ENCODE results near the gene NHS. TPM values are rescaled to one million over a fixed set of nuclear protein-coding genes. Genes with fewer than 3 reads are reported as not detected.
"Not testable (repeated sequence)": the region's sequence is repeated elsewhere in the genome, so short reads cannot be mapped to it uniquely, and the experiment has no call there.

NHS gene
- total RNA-seq, 2 experiments from 2014 or later, result 0.81 to 1.7 TPM

- H3K4me1 Mint-ChIP-seq (ENCODE audit: low read depth), result peaks cover 5% of the 10 kb centered on the region
- no peak overlapping the region for H3K27ac Mint-ChIP-seq
- no peaks in the 10 kb centered on the region for H3K27me3 Mint-ChIP-seq (ENCODE audit: low read depth)
- DNase-seq, result no peak
- H3K9me3 Mint-ChIP-seq (ENCODE audit: insufficient read depth), result no peaks in the 10 kb centered on the region
- no peaks in the 10 kb centered on the region for H3K36me3 Mint-ChIP-seq (ENCODE audit: low read depth)
- ChIA-PET POLR2A (no interaction called here), CTCF (no interaction called here)
- ATAC-seq, result no peak
- H3K4me3 Mint-ChIP-seq, result no peak overlapping the region
Measured at GRCh38 chrX:17563076-17563475, 188.1 kb downstream of the NHS start.

- ATAC-seq (no peak), DNase-seq (no peak)
- H3K27me3 Mint-ChIP-seq (ENCODE audit: low read depth), result no peaks in the 10 kb centered on the region
- H3K27ac Mint-ChIP-seq, result no peak overlapping the region
- no peaks in the 10 kb centered on the region for H3K9me3 Mint-ChIP-seq (ENCODE audit: insufficient read depth)
- peaks cover 5% of the 10 kb centered on the region for H3K4me1 Mint-ChIP-seq (ENCODE audit: low read depth)
- ChIA-PET CTCF (no interaction called here), POLR2A (no interaction called here)
- H3K4me3 Mint-ChIP-seq, result no peak overlapping the region
- no peaks in the 10 kb centered on the region for H3K36me3 Mint-ChIP-seq (ENCODE audit: low read depth)
Measured at GRCh38 chrX:17563515-17563914, 188.5 kb downstream of the NHS start.

GRCh38 chrX:17564689-17565409 lies 189.8 kb downstream of the NHS start:
- no peak for DNase-seq
- ChIA-PET POLR2A (no interaction called here), CTCF (no interaction called here)
- Mint-ChIP-seq H3K27ac (no peak overlapping the region), H3K4me1 (ENCODE audit: low read depth) (peaks cover 5% of the 10 kb centered on the region), H3K4me3 (no peak overlapping the region), H3K36me3 (ENCODE audit: low read depth) (no peaks in the 10 kb centered on the region), H3K27me3 (ENCODE audit: low read depth) (no peaks in the 10 kb centered on the region), H3K9me3 (ENCODE audit: insufficient read depth) (no peaks in the 10 kb centered on the region)
- no peak for ATAC-seq

- ATAC-seq, result no peak
- POLR2A ChIA-PET, result no interaction called here
- no peaks in the 10 kb centered on the region for H3K9me3 Mint-ChIP-seq (ENCODE audit: insufficient read depth)
- H3K27ac Mint-ChIP-seq, result no peak overlapping the region
- DNase-seq, result no peak
- H3K27me3 Mint-ChIP-seq (ENCODE audit: low read depth), result peaks cover under 1% of the 10 kb centered on the region
- no peaks in the 10 kb centered on the region for H3K36me3 Mint-ChIP-seq (ENCODE audit: low read depth)
- no peak overlapping the region for H3K4me3 Mint-ChIP-seq
- H3K4me1 Mint-ChIP-seq (ENCODE audit: low read depth), result peaks cover 5% of the 10 kb centered on the region
- CTCF ChIA-PET, result no interaction called here
Measured at GRCh38 chrX:17566740-17567139, 191.7 kb downstream of the NHS start.

- no peak overlapping the region for H3K27ac Mint-ChIP-seq
- CTCF ChIA-PET, result no interaction called here
- no peak overlapping the region for H3K4me3 Mint-ChIP-seq
Measured at GRCh38 chrX:17567187-17567586, 192.2 kb downstream of the NHS start.

GRCh38 chrX:17567821-17568220 lies 192.8 kb downstream of the NHS start:
- Mint-ChIP-seq H3K36me3 (ENCODE audit: low read depth) (no peaks in the 10 kb centered on the region), H3K4me1 (ENCODE audit: low read depth) (peaks cover 5% of the 10 kb centered on the region), H3K27me3 (ENCODE audit: low read depth) (peaks cover 2% of the 10 kb centered on the region), H3K4me3 (no peak overlapping the region), H3K27ac (no peak overlapping the region), H3K9me3 (ENCODE audit: insufficient read depth) (no peaks in the 10 kb centered on the region)
- ATAC-seq (no peak), DNase-seq (no peak)
- ChIA-PET CTCF (no interaction called here), POLR2A (no interaction called here)

More at GRCh38 chrX:17567187-17567586, 192.2 kb downstream of the NHS start:
- DNase-seq (no peak), ATAC-seq (no peak)
- Mint-ChIP-seq H3K36me3 (ENCODE audit: low read depth) (no peaks in the 10 kb centered on the region), H3K4me1 (ENCODE audit: low read depth) (peaks cover 5% of the 10 kb centered on the region), H3K27me3 (ENCODE audit: low read depth) (peaks cover 2% of the 10 kb centered on the region), H3K9me3 (ENCODE audit: insufficient read depth) (no peaks in the 10 kb centered on the region)
- POLR2A ChIA-PET, result no interaction called here

- H3K9me3 Mint-ChIP-seq (ENCODE audit: insufficient read depth); ATAC-seq; H3K27ac Mint-ChIP-seq; DNase-seq; H3K27me3 Mint-ChIP-seq (ENCODE audit: low read depth); H3K4me1 Mint-ChIP-seq (ENCODE audit: low read depth); H3K4me3 Mint-ChIP-seq; CTCF ChIA-PET; POLR2A ChIA-PET; H3K36me3 Mint-ChIP-seq (ENCODE audit: low read depth): not testable (repeated sequence)
Measured at GRCh38 chrX:17568804-17569203, 193.8 kb downstream of the NHS start.

- ChIA-PET POLR2A (no interaction called here), CTCF (no interaction called here)
- DNase-seq (no peak), ATAC-seq (no peak)
- Mint-ChIP-seq H3K27ac (no peak overlapping the region), H3K9me3 (ENCODE audit: insufficient read depth) (no peaks in the 10 kb centered on the region), H3K4me3 (no peak overlapping the region), H3K4me1 (ENCODE audit: low read depth) (no peaks in the 10 kb centered on the region), H3K36me3 (ENCODE audit: low read depth) (no peaks in the 10 kb centered on the region), H3K27me3 (ENCODE audit: low read depth) (no peaks in the 10 kb centered on the region)
Measured at GRCh38 chrX:17579026-17579425, 204.0 kb downstream of the NHS start.

- POLR2A ChIA-PET, result no interaction called here
- ATAC-seq (no peak), DNase-seq (no peak)
- Mint-ChIP-seq H3K4me3 (no peak overlapping the region), H3K27ac (no peak overlapping the region), H3K27me3 (ENCODE audit: low read depth) (no peaks in the 10 kb centered on the region), H3K36me3 (ENCODE audit: low read depth) (no peaks in the 10 kb centered on the region), H3K9me3 (ENCODE audit: insufficient read depth) (no peaks in the 10 kb centered on the region), H3K4me1 (ENCODE audit: low read depth) (no peaks in the 10 kb centered on the region)
- CTCF ChIA-PET, result no interaction called here
Measured at GRCh38 chrX:17580539-17581152, 205.6 kb downstream of the NHS start.

GRCh38 chrX:17581641-17582040 lies 206.6 kb downstream of the NHS start:
- H3K27me3 Mint-ChIP-seq (ENCODE audit: low read depth), result no peaks in the 10 kb centered on the region
- H3K9me3 Mint-ChIP-seq (ENCODE audit: insufficient read depth), result no peaks in the 10 kb centered on the region
- H3K4me1 Mint-ChIP-seq (ENCODE audit: low read depth), result no peaks in the 10 kb centered on the region
- no peak overlapping the region for H3K4me3 Mint-ChIP-seq
- DNase-seq, result no peak
- H3K27ac Mint-ChIP-seq, result no peak overlapping the region
- ATAC-seq, result no peak
- ChIA-PET POLR2A (no interaction called here), CTCF (interaction anchor here (0.9 kb wide), 1 partner anchor 10 kb away, joined by 4 read pairs; no protein-coding TSS in a partner anchor)
- H3K36me3 Mint-ChIP-seq (ENCODE audit: low read depth), result no peaks in the 10 kb centered on the region

GRCh38 chrX:17584248-17584681 lies 209.3 kb downstream of the NHS start:
- H3K9me3 Mint-ChIP-seq (ENCODE audit: insufficient read depth), result no peaks in the 10 kb centered on the region
- H3K4me3 Mint-ChIP-seq, result no peak overlapping the region
- ChIA-PET POLR2A (no interaction called here), CTCF (no interaction called here)
- no peak overlapping the region for H3K27ac Mint-ChIP-seq
- H3K36me3 Mint-ChIP-seq (ENCODE audit: low read depth), result no peaks in the 10 kb centered on the region
- DNase-seq (no peak), ATAC-seq (no peak)
- peaks cover 3% of the 10 kb centered on the region for H3K27me3 Mint-ChIP-seq (ENCODE audit: low read depth)
- no peaks in the 10 kb centered on the region for H3K4me1 Mint-ChIP-seq (ENCODE audit: low read depth)

GRCh38 chrX:17585006-17585405 lies 210.0 kb downstream of the NHS start:
- ChIA-PET CTCF (no interaction called here), POLR2A (no interaction called here)
- H3K27me3 Mint-ChIP-seq (ENCODE audit: low read depth), result peaks cover 5% of the 10 kb centered on the region
- no peak for DNase-seq
- H3K4me1 Mint-ChIP-seq (ENCODE audit: low read depth), result no peaks in the 10 kb centered on the region
- ATAC-seq, result no peak
- no peaks in the 10 kb centered on the region for H3K9me3 Mint-ChIP-seq (ENCODE audit: insufficient read depth)
- H3K4me3 Mint-ChIP-seq, result no peak overlapping the region
- H3K27ac Mint-ChIP-seq, result no peak overlapping the region
- H3K36me3 Mint-ChIP-seq (ENCODE audit: low read depth), result no peaks in the 10 kb centered on the region

- POLR2A ChIA-PET, result no interaction called here
- H3K27ac Mint-ChIP-seq, result no peak overlapping the region
Measured at GRCh38 chrX:17587366-17587765, 212.4 kb downstream of the NHS start.

More at GRCh38 chrX:17587366-17587765, 212.4 kb downstream of the NHS start:
- no peak overlapping the region for H3K4me3 Mint-ChIP-seq
- CTCF ChIA-PET, result no interaction called here
- no peaks in the 10 kb centered on the region for H3K9me3 Mint-ChIP-seq (ENCODE audit: insufficient read depth)
- peaks cover 7% of the 10 kb centered on the region for H3K27me3 Mint-ChIP-seq (ENCODE audit: low read depth)
- no peak for ATAC-seq
- H3K36me3 Mint-ChIP-seq (ENCODE audit: low read depth), result no peaks in the 10 kb centered on the region
- peaks cover 9% of the 10 kb centered on the region for H3K4me1 Mint-ChIP-seq (ENCODE audit: low read depth)
- DNase-seq, result no peak
